A673 (cell line): ENCODE data around the gene SLC2A14.

Source experiments
- EZH2 ChIP-seq: fragments of 200-600 bp; sonication (generic); IDR thresholded peaks from 2 replicates; pipeline ENCODE4 v1.6.1; 2017; ENCODE audit warnings: borderline replicate concordance, low read depth, mild to moderate bottlenecking, mixed read lengths, antibody characterized with exemption, low read length; ENCODE audit not compliant: poor library complexity, severe bottlenecking
- TF ChIP-seq, protein P1 (sequence below): fragments of 300-800, 200-600 bp; sonication (generic); conservative IDR thresholded peaks from 2 replicates; pipeline ENCODE4 v1.5.1; 2017; ENCODE audit warnings: low read depth, mild to moderate bottlenecking, antibody characterized with exemption, low read length, moderate library complexity, mixed read lengths

DNA sequence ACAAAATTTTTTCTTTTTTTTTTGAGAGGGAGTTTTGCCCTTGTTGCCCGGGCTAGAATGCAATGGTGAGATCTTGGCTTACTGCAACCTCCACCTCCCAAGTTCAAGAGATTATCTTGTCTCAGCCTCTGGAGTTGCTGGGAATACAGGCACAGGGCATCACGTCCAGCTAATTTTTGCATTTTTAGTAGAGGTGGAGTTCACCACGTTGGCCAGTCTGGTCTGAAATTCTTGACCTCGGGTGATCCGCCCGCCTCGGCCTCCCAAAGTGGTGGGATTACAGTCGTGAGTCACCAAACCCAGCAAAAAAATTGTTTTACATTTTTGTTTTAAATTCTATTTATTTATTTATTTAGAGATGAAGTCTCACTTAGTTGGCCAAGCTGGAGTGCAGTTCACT is 4.7 kb upstream of the SLC2A14 start:
- TF ChIP-seq, protein P1, sequence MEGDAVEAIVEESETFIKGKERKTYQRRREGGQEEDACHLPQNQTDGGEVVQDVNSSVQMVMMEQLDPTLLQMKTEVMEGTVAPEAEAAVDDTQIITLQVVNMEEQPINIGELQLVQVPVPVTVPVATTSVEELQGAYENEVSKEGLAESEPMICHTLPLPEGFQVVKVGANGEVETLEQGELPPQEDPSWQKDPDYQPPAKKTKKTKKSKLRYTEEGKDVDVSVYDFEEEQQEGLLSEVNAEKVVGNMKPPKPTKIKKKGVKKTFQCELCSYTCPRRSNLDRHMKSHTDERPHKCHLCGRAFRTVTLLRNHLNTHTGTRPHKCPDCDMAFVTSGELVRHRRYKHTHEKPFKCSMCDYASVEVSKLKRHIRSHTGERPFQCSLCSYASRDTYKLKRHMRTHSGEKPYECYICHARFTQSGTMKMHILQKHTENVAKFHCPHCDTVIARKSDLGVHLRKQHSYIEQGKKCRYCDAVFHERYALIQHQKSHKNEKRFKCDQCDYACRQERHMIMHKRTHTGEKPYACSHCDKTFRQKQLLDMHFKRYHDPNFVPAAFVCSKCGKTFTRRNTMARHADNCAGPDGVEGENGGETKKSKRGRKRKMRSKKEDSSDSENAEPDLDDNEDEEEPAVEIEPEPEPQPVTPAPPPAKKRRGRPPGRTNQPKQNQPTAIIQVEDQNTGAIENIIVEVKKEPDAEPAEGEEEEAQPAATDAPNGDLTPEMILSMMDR, result no peak
- no peak for TF ChIP-seq EZH2
